OCI-LY1 (cell line): ENCODE measurements around the gene SLC2A13.

Experiments used
- H2AFZ ChIP-seq: fragments of 200-600 bp; sonication (generic), shearing (Covaris generic); 2 replicates; pipeline ENCODE4 v1.6.0; 2014; ENCODE audit warnings: antibody characterized with exemption, mild to moderate bottlenecking, low read length
- H3F3A ChIP-seq: fragments of 200-600 bp; sonication (generic), shearing (Covaris generic); 2 replicates; pipeline ENCODE4 v1.6.0; 2014; ENCODE audit warnings: mild to moderate bottlenecking, antibody characterized with exemption, low read length, moderate library complexity; ENCODE audit not compliant: insufficient read depth
- H3K27ac ChIP-seq: fragments of 200-600 bp; sonication (generic); 2 replicates; pipeline ENCODE4 v1.5.1; 2014; ENCODE audit warnings: low read length, mixed run types, mild to moderate bottlenecking, low read depth; ENCODE audit not compliant: poor library complexity, severe bottlenecking
- H3K27me3 ChIP-seq: fragments of 200-600 bp; sonication (generic); 2 replicates; pipeline ENCODE4 v1.6.0; 2014; ENCODE audit warnings: antibody characterized with exemption, mild to moderate bottlenecking, low read length, moderate library complexity; ENCODE audit not compliant: insufficient read depth
- H3K36me3 ChIP-seq: fragments of 200-600 bp; sonication (generic); 2 replicates; pipeline ENCODE4 v1.6.1; 2014; ENCODE audit warnings: mild to moderate bottlenecking, antibody characterized with exemption, low read length, moderate library complexity, mixed read lengths; ENCODE audit not compliant: insufficient read depth
- H3K4me1 ChIP-seq: fragments of 200-600 bp; sonication (generic); 2 replicates; pipeline ENCODE4 v1.5.1; 2014; ENCODE audit warnings: mild to moderate bottlenecking, low read length, moderate library complexity; ENCODE audit not compliant: insufficient read depth, severe bottlenecking
- H3K4me2 ChIP-seq: fragments of 200-600 bp; sonication (generic), shearing (Covaris generic); 2 replicates; pipeline ENCODE4 v1.6.1; 2014; ENCODE audit warnings: low read length
- H3K4me3 ChIP-seq: fragments of 200-600 bp; sonication (generic); 2 replicates; pipeline ENCODE4 v1.5.1; 2014; ENCODE audit warnings: low read length, low read depth, mild to moderate bottlenecking, mixed read lengths; ENCODE audit not compliant: poor library complexity, severe bottlenecking
- H3K79me2 ChIP-seq: fragments of 200-600 bp; shearing (Covaris generic); 2 replicates; pipeline ENCODE4 v1.6.1; 2016; ENCODE audit warnings: mixed run types, low read length, mixed read lengths; ENCODE audit not compliant: insufficient read depth
- H3K9ac ChIP-seq: fragments of 200-600 bp; sonication (generic), shearing (Covaris generic); 2 replicates; pipeline ENCODE4 v1.6.1; 2014; ENCODE audit warnings: mild to moderate bottlenecking, low read length, mixed read lengths
- H3K9me2 ChIP-seq: fragments of 200-600 bp; sonication (generic), shearing (Covaris generic); 2 replicates; pipeline ENCODE4 v1.6.1; 2014; ENCODE audit warnings: low read depth, mild to moderate bottlenecking, low read length, mixed read lengths
- H3K9me3 ChIP-seq: fragments of 200-600 bp; shearing (Covaris generic); 2 replicates; pipeline ENCODE4 v1.6.1; 2014; ENCODE audit warnings: low read length, mixed read lengths
- H4K20me1 ChIP-seq: fragments of 200-600 bp; sonication (generic), shearing (Covaris generic); 2 replicates; pipeline ENCODE4 v1.6.0; 2016; ENCODE audit warnings: mild to moderate bottlenecking, low read length; ENCODE audit not compliant: insufficient read depth
- EZH2 ChIP-seq: fragments of 200-600 bp; sonication (generic), shearing (Covaris generic); IDR thresholded peaks from 2 replicates; pipeline ENCODE4 v1.8.0; 2017; ENCODE audit warnings: borderline replicate concordance, mixed run types, mild to moderate bottlenecking, antibody characterized with exemption, low read length, moderate library complexity, mixed read lengths
- TF ChIP-seq, protein P1 (sequence below): fragments of 200-600 bp; sonication (generic), shearing (Covaris generic); IDR thresholded peaks from 2 replicates; pipeline ENCODE4 v1.5.1; 2017; ENCODE audit warnings: mild to moderate bottlenecking, antibody characterized with exemption, low read length, moderate library complexity, mixed read lengths

SLC2A13 gene

DNA sequence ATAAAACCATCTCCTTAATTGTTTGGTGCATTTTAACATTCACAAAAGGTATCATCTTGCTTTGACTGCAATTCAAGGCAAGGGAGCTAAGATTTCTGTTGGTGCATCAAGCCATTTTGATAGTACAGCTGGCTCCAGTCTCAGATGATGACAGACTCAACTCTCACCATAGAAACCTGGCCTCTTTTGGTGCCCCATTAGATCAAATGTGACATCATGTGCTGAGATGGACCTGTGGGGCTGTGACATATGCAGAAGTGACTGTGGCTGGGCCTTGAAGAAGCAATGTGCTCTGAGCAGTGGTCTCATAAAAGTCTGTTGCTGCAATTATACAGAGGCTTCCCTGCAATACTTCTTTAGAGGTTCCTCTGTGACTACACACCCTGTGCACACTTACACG, 88.4 kb downstream of the SLC2A13 start:
- Histone ChIP-seq H2AFZ (no peak overlapping the region), H3F3A (no peaks in the 10 kb centered on the region), H3K9ac (no peak overlapping the region), H3K4me2 (no peak overlapping the region), H3K4me1 (no peaks in the 10 kb centered on the region), H3K27me3 (no peaks in the 10 kb centered on the region), H3K9me3 (no peaks in the 10 kb centered on the region), H3K27ac (no peak overlapping the region), H4K20me1 (no peaks in the 10 kb centered on the region), H3K9me2 (no peaks in the 10 kb centered on the region), H3K4me3 (no peak overlapping the region), H3K36me3 (no peaks in the 10 kb centered on the region), H3K79me2 (no peaks in the 10 kb centered on the region)
- no peak for TF ChIP-seq EZH2
- TF ChIP-seq, protein P1, sequence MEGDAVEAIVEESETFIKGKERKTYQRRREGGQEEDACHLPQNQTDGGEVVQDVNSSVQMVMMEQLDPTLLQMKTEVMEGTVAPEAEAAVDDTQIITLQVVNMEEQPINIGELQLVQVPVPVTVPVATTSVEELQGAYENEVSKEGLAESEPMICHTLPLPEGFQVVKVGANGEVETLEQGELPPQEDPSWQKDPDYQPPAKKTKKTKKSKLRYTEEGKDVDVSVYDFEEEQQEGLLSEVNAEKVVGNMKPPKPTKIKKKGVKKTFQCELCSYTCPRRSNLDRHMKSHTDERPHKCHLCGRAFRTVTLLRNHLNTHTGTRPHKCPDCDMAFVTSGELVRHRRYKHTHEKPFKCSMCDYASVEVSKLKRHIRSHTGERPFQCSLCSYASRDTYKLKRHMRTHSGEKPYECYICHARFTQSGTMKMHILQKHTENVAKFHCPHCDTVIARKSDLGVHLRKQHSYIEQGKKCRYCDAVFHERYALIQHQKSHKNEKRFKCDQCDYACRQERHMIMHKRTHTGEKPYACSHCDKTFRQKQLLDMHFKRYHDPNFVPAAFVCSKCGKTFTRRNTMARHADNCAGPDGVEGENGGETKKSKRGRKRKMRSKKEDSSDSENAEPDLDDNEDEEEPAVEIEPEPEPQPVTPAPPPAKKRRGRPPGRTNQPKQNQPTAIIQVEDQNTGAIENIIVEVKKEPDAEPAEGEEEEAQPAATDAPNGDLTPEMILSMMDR = no peak

DNA sequence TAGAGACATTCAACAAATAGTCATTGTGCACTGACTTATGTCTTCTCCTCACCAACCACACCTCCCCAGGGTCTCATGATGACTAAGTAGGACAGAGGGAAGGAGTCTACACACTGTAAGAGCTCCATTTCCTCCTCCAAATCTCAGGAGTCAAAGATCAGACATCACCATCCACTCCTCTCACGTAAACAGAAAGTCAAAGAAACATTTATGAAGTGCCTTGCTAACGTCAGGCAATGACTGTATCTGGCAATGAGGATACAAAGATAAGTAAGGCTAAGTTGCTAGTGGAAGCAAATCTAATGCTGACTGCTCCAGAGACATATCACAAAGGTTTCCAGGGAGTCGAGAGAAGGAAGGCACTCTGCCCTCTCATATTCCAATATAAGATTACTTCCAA, 88.9 kb downstream of the SLC2A13 start:
- Histone ChIP-seq H3K4me3 (no peak overlapping the region), H3F3A (no peaks in the 10 kb centered on the region), H3K27me3 (no peaks in the 10 kb centered on the region), H3K9me3 (no peaks in the 10 kb centered on the region), H3K36me3 (no peaks in the 10 kb centered on the region), H3K9ac (no peak overlapping the region), H3K4me2 (no peak overlapping the region), H3K4me1 (peaks cover under 1% of the 10 kb centered on the region), H3K79me2 (no peaks in the 10 kb centered on the region), H2AFZ (no peak overlapping the region), H3K9me2 (no peaks in the 10 kb centered on the region), H3K27ac (no peak overlapping the region), H4K20me1 (no peaks in the 10 kb centered on the region)
- TF ChIP-seq EZH2 = no peak
- TF ChIP-seq, protein P1 = no peak

DNA sequence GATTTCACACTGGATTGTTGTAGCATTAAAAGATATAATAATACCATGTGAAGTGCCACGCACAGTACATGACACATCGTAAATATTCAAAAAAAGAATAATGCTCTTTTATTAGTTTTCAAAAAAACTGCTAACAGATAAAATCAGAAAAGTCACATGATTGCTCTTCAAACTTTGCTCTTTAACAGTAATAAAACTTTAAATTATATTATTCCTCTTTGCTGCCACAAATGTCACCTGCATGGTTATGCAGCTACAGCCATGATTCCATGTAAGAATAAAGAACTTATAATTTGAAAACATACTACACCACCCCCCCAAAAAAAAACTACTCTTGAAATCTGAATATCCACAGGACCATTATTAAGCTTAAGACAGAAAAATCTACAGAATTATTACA, 90.0 kb downstream of the SLC2A13 start:
- no peaks in the 10 kb centered on the region for H3F3A ChIP-seq
- no peaks in the 10 kb centered on the region for H3K79me2 ChIP-seq
- H3K4me2 ChIP-seq = no peak overlapping the region
- H3K9me2 ChIP-seq = no peaks in the 10 kb centered on the region
- no peak overlapping the region for H3K27ac ChIP-seq
- H3K4me3 ChIP-seq = no peak overlapping the region
- H3K9ac ChIP-seq = no peak overlapping the region
- H3K27me3 ChIP-seq = no peaks in the 10 kb centered on the region
- no peaks in the 10 kb centered on the region for H3K9me3 ChIP-seq
- no peaks in the 10 kb centered on the region for H4K20me1 ChIP-seq
- H3K4me1 ChIP-seq = peaks cover 12% of the 10 kb centered on the region
- TF ChIP-seq, protein P1 = no peak
- TF ChIP-seq EZH2 = no peak
- no peaks in the 10 kb centered on the region for H3K36me3 ChIP-seq
- no peak overlapping the region for H2AFZ ChIP-seq
